ENCODE measurements around the gene CHAF1B.

DNA sequence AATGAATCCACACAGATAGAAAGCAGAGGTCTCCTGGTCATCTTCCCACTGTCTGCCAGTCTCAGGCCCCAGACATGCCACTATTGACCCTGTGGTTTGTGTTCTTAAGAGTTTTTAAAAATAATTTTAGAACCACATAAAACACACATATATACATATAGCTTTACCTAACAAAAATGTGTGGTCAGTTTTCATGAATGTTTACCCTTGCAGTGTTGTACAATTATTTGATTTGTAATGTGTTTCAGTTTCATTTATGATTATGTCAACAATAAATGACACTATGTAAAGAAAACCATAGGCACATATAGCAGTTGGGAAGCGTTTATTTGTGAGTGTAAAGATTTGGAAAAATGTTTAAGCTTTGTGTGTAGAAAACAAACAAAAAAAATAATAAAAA lies 17.1 kb downstream of the CHAF1B start:
- no peak for TF ChIP-seq POLR2A (IDR thresholded peaks at IDR 0.05)
- TF ChIP-seq, protein P1, sequence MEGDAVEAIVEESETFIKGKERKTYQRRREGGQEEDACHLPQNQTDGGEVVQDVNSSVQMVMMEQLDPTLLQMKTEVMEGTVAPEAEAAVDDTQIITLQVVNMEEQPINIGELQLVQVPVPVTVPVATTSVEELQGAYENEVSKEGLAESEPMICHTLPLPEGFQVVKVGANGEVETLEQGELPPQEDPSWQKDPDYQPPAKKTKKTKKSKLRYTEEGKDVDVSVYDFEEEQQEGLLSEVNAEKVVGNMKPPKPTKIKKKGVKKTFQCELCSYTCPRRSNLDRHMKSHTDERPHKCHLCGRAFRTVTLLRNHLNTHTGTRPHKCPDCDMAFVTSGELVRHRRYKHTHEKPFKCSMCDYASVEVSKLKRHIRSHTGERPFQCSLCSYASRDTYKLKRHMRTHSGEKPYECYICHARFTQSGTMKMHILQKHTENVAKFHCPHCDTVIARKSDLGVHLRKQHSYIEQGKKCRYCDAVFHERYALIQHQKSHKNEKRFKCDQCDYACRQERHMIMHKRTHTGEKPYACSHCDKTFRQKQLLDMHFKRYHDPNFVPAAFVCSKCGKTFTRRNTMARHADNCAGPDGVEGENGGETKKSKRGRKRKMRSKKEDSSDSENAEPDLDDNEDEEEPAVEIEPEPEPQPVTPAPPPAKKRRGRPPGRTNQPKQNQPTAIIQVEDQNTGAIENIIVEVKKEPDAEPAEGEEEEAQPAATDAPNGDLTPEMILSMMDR (IDR thresholded peaks at IDR 0.05), result no peak

Measured in testis (tissue), 2 donors.